HG03342 (cell line): Measurements from ENCODE around the gene MED16.

Source experiments
- ATAC-seq: cut with Tn5 transposase; IDR thresholded peaks from one replicate; pipeline ENCODE4 v1.9.1; 2021; ENCODE audit warnings: mild to moderate bottlenecking, moderate library complexity; ENCODE audit not compliant: unreplicated experiment

Gene MED16

DNA sequence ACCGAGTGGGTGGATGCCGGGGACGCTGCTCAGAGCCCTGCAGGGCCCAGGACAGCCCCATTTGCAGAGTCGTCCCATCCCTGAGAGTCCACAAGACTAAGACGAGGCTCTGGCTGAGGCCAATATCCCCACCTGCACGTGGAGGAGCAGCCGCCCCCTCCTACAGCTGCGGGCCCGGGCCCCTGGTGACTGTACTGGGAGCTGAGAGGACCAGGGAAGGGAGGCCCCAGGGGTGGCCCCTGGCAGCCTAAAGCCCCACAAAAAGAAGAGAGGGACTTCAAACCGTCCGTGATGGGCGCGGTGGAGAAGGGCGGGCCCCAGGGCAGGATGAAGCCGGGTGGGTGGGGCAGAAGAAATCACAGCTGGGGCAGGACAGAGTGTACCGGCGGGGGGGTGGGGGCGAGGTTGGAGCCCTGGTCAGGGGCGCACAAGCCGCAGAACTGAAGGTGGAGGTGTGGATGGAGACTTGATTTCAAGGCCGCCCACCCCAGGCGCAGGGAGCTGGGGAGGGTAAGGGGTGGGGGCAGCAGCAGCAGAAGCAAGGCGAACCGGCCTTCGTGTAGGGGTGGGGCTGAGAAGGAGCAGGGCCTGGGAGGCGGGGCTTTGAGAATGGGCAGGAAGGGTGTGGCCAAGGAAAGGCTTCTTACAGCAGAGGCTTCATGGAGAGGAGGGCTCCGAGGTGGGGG lies 20.6 kb downstream of the MED16 start:
- no peak for ATAC-seq

DNA sequence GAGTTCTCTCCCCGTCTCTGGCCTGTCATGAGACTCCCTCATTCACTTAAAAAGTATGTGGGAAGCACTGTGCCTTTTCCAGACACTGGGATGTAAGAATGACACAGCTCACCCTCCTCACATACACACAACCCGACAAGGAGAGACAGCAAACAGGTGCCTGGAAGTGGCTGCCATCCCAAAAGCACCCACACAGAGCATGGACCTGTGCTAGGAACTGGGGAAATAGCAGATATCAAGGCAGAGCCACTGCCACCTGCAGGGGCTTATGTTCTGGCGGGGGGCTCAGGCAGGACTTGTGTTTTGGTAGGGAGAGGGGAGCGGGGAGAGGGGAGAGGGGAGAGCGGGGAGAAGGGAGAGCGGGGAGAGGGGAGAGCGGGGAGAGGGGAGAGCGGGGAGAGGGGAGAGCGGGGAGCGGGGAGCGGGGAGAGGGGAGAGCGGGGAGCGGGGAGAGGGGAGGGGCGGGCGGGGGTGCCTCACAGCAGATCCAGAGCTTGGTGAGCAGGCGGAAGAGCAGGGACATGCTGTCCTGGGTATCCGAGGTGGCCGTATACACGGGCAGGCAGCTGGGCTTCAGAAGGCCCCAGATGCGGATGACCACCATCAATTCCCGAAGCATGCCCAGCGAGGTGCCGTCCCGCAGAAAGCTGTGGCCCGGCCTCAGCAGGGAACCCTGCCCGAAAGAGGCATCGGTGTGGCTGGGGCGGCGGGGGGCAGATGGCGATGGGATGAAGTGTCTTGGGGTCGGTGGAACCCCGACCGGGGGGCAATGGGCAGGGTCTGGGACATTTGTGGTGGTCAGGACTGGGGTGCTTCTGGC lies 21.3 kb downstream of the MED16 start:
- ATAC-seq: no peak

DNA sequence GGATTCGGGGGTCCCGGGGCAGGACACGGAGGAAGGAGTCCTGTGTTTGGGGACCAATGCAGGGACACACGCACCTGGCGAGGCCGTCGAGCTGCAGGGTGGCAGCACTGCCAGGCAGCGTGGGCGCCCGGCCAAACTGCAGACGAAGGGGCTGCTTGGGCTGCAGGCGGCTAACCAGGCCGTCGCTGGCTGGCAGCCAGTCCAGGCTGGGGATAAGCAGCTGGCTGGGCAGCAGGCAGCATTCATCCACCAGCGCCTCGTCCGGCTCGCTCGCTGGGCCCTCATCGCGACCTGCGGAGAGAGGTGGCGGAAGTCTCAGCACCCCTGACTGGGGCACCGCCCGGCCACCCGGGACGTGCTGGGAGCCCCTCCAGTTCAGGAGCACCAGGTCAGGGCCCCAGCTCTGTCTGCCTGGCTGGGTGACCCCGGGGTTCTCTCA lies 22.0 kb downstream of the MED16 start:
- ATAC-seq: no peak

DNA sequence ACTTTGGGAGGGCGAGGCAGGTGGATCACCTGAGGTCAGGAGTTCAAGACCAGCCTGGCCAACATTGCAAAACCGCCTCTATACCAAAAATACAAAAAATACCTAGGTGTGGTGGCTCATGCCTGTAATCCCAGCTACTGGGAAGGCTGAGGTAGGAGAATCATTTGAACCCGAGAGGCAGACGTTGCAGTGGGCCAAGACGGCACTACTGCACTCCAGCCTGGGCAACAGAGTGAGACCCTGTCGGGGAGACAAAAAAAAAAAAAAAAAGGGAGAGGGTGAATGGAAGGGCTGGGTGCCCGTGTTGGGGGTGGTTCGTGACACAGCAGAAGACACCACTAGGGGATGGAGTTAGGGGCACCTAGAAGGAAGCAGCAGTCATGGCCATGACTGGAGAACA lies 22.7 kb downstream of the MED16 start:
- ATAC-seq: no peak

DNA sequence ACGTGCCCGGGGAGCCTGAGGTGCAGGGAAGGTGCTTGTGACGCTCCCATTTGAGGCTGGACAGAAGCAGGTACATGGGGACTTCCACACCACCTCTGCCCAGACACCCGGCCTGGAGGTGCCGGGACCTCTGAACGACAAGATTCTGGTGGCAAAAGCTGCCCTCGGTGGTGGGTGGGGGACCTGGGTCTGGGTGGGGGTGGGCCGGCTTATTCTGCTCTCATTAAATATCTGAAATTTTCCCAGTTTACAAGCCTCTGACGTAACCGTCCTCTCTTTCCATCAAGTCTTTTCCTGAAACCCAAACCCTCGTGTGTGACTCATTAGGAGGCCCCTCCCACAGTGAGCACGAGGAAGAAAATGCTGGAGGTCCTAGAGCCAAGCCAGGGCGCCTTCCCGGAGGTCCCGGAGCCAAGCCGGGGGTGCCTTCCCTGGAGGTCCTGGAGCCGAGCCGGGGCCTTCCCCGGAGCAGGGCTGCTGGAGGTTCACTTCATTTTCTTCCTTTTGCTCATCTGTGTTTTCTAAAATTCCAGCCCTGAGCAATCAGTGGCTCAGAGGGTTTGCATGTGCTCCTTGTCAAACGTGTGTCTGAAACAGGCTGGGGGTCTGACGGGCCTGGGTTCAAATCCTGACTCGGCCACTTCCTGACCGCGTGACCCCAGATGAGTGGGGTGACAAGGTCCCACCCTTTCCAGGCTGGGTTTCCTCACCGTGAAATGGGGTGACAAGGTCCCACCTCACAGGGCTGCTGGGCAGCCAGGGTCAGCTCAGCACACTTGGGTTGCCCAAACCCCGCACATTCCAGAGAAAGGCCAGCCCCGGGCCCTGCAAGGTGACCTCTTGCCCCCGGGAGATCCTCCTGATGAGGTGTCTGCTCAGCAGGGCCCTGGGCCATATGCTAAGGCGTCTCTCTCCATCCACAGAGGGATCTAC lies 23.5 kb downstream of the MED16 start:
- no peak for ATAC-seq

DNA sequence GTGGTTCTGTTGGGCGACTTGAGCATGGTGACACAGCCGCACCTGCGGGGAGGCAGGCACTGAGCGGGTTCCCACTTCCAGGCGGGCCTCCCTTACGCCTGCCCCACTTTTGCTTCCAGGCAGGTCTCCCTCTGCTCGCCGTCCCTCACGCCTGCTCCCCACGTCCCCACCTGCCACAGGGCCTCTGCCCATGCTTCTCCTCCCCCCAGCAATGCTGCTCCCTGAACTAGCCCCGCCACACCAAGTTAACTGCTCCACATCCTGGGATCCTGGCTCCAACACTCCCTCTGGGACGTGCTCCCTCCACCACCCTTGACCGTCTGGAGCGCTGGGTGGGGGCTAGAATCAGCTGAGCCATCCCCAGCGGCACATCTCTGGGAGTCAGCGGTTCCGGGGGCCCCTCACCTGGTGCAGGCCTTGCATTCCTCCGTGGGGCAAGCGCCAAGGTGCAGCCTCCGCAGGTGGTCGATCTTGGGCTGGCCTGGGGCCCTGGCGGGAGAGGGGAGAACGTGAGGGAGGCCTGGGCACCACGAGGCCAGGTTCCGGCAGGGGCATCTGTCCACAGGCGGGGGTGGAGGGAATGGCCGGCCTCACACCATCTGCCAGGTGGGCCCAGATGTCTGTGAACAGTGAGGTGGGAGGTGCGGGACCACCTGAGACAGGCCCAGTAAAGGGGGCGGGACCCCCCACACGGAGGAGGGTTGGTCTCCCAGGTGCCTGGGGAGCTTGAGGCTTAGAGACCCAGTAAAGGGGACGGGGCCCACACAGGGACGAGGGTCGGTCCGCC lies 24.3 kb downstream of the MED16 start:
- no peak for ATAC-seq

DNA sequence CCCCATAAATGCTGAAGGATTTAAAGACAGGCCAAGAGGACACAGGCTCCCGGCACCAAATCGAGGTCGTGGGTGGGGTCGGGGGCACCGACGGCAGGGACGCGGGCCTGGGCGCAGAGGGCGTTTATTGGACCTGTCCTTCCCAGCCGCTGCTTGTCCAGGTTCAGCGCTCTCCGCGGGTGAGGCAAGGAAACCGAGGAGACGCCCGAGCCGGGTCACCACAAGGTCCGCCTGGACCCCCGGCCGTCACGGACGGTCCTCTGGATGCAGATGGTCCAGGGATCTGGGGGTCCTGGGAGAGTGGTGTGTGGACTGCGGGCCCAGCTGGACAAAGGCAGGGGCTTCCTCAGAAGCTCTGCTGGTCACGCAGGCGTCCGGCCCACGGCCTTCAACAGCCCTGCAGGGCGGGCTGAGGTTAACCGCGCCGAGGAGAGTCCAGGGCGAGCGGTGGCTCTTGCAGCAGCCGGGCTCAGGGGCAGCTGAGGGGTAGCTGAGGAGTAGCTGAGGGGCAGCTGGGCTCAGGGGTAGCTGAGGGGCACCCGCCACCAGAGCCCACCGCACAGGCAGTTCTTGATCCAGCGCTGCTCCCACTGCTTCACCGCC lies 25.0 kb downstream of the MED16 start:
- ATAC-seq: no peak

DNA sequence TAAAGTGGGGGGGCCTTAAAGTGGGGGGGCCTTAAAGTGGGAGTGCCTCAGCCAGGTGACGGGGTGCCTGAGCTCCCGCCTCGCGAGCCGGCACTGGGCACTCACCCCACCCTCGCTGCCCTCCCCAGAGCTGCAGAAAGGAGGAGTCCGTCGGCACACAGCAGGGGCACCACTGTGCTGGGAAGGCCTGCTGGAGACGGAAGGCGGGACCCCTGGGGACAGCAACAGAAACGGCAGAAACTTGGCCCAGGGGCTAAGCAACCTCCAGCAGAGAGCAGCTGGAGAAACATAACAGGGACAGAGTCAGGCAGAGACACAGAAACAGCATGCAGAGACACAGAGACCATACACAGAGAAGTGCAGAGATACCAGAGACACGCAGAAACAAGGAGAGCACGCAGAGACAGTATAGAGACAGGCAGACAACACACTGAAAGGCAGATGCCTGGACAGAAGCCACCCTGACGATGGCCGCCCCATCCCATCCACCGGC lies 25.6 kb downstream of the MED16 start:
- ATAC-seq: no peak

DNA sequence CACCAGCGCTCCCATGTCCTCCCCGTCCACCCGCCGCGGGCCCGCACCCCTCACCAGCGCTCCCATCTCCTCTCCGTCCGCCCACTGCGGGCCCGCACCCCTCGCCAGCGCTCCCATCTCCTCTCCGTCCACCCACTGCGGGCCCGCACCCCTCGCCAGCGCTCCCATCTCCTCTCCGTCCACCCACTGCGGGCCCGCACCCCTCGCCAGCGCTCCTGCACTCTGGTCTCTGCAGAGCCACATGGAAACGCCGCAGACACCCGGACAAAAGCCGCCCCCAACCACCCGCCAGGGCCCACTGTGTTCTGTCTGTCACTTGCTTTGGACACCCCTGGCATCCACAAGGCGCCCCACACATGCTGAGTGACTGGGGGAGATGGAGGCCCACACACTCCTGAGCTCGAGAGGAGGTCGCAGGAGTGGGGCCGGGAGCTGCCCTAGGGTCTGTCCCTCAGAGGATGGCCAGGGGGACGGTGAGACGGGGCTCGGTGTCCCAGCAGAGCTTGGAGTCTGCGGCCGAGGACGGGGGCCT lies 26.2 kb downstream of the MED16 start:
- no peak for ATAC-seq

DNA sequence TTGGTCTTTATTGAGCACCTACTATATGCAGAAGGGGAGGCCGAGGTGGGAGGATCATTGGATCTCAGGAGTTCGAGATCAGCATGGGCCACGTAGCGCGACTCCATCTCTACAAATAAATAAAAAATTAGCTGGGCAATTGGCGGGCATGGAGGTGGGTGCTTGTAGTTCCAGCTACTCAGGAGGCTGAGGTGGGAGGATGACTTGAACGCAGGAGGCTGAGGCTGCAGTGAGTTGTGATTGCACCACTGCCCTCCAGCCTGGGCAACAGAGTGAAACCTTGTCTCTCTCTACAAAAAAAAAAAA lies 29.7 kb downstream of the MED16 start:
- ATAC-seq: no peak

DNA sequence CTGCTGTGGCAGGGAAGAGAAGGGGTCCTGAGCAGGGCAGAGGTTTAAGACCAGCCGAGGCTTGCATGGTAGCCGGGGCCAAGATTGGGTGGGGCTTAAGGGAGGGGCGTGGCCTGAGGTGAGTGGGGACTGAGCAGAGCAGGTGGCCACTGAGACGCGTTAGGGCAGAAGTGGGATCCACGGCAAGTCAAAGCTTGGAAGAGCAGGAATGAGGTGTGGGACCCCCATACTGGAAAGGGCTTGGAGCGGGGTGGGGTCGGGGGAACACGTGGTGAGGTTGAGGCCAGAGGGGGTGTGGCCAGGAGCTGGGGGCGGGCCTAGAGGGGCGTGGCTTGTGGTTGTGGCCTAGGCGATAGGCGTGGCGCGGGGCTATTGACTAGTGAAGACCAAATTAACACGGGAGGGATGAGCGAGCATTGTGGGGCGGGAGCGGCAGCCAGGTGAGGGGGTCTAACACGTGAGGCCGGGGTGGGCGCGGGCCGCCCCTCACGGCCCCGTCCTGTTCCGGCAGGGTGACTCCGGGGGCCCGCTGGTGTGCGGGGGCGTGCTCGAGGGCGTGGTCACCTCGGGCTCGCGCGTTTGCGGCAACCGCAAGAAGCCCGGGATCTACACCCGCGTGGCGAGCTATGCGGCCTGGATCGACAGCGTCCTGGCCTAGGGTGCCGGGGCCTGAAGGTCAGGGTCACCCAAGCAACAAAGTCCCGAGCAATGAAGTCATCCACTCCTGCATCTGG lies 30.2 kb downstream of the MED16 start:
- no peak for ATAC-seq

DNA sequence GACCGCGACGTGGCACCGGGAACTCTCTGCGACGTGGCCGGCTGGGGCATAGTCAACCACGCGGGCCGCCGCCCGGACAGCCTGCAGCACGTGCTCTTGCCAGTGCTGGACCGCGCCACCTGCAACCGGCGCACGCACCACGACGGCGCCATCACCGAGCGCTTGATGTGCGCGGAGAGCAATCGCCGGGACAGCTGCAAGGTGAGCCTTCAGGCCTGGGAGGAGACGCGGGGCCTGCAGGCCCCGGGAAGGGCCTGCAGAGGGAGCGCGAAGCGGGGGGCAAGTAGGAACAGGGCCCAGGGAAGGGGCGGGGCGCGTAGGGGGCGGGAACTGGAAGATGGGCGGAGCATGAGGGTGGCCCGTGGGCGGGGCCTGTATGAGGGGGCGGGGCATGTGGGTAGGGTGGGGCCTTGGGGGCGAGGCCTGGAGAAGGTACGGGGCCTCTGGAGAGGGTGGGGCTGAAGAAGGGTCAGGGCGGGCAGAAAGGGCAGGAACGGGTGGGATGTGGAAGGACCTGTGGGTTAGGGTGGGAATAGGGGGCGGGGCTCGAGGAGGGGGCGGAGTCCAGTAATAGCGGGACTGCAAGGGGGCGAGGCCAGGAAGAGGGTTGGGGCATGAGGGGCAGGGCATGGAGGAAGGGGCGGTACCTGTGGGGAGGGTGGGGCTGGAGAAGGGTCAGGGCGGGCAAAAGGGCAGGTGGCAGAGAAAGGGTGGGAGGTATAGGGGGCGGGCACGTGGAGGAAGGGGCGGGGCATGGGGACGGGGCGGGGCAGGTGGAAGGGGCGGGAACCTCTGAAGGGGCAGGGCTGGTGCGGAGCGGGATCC lies 31.0 kb downstream of the MED16 start:
- ATAC-seq: no peak

DNA sequence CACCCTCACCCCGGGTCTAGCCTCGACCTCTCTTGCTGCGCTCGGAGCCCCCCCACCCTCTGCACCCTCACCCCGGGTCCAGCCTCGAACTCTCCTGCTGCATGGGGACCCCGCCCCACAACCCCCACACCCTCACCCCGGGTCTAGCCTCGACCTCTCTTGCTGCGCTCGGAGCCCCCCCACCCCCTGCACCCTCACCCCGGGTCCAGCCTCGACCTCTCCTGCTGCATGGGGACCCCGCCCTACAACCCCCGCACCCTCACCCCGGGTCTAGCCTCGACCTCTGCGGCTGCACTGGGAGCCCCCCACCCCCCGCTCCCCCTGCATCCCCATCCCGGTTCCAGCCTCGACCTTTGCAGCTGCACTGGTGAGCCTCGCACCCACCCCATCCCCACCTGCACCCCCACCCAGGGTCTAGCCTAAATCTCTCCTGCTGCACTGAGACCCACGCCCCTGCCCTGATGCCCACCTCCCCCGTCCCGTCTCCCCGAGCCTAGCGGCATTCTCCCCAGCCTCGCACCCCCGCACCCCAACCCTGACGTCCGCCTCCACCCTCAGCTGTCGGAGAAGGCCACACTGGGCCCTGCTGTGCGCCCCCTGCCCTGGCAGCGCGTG lies 31.7 kb downstream of the MED16 start:
- no peak for ATAC-seq

DNA sequence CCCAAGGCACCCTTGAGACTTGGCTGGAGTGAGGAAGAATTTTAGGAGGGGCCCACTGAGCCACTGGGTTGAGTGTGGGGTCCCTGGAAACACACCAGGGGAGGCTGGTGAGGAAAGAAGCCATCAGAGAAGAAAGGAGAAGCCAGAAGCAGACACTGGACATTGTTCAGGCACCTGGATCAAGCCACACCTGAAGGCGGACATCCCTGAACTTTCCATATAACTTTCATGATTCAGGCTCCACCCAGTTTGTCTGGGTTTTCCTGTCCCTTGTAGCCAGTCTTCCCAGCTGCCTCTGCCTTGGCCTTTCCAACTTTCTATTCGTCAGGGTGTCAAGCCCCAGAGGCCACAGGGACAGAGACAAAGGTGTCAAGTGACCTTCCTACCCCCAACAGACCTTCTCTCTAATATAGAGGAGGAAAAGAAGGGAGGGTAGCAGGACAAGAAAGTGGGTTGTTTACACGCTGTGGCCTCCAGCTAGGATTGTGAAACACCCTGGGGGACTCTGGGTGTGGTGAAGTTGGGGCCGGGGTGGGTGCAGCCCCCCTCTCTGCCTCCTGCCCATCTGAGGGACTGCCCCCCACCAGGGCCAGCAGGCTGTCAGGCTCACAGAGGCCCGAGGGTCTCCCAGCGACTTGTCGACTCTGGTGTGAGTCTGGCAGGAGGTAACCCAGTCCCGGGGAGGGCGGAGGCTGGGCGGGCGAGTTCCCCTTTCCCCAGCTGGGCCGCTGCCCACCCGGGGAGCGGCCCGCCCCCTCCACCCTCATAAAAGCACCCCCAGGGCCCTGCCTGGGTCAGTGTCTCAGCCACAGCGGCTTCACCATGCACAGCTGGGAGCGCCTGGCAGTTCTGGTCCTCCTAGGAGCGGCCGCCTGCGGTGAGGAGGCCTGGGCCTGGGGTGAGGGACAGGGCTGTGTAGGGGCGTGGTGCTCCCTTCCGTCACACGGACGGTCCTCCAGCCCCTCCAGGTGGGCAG lies 33.8 kb downstream of the MED16 start, which contains the start of gene CFD:
Gene CFD (plus strand): TSS at position 797 of the 976 bp plus-strand sequence. CDS start 26 bp downstream, at position 823.
- ATAC-seq: no peak

DNA sequence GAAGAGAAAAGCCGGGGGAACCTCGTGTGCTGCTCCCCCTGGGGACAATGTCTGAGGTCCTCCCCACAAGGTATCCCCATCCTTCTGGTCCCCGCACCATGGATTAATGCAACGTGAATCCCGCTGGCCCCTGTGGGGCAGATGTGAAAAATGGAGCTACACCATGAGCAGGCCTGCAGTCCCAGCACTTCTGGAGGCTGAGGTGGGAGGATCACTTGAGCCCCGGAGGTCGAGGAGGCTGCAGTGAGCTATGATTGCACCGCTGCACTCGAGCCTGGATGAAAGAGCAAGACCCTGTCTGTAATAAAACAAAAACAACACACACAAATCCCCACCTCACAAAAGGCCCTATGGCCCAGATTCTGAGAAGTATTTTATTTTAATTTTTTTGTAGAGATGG lies 34.7 kb downstream of the MED16 start:
- ATAC-seq: no peak

DNA sequence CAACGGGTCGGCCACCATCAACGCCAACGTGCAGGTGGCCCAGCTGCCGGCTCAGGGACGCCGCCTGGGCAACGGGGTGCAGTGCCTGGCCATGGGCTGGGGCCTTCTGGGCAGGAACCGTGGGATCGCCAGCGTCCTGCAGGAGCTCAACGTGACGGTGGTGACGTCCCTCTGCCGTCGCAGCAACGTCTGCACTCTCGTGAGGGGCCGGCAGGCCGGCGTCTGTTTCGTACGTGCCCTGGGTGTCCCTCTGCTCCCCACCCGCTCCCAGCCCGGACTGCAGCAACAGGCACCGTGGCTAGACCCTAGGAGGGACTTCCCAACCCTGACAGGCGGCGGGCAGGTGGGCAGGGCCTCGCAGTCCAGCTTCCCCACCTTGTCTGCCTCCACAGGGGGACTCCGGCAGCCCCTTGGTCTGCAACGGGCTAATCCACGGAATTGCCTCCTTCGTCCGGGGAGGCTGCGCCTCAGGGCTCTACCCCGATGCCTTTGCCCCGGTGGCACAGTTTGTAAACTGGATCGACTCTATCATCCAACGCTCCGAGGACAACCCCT lies 37.3 kb downstream of the MED16 start:
- ATAC-seq: no peak
